RKO (cell line): Measurements from ENCODE around the gene RPTOR.

ENCODE experiments used
- DNase-seq: peaks from one replicate; pipeline ENCODE4 v3.0.0-alpha.2; 2016; ENCODE audit warnings: low spot score

The RPTOR gene

GRCh38 chr17:80962356-80963329 lies 418.0 kb downstream of the RPTOR start:
- DNase-seq: no peak

GRCh38 chr17:80963812-80964543 lies 419.3 kb downstream of the RPTOR start:
- DNase-seq: no peak

GRCh38 chr17:80964544-80964856 lies 419.9 kb downstream of the RPTOR start:
- DNase-seq: no peak

GRCh38 chr17:80964859-80965580 lies 420.4 kb downstream of the RPTOR start:
- DNase-seq: no peak

GRCh38 chr17:80965606-80966005 lies 421.0 kb downstream of the RPTOR start:
- no peak for DNase-seq

- DNase-seq: no peak
Observed at GRCh38 chr17:80967404-80967872, 422.8 kb downstream of the RPTOR start.

GRCh38 chr17:80968602-80969029 lies 424.0 kb downstream of the RPTOR start:
- DNase-seq: no peak

GRCh38 chr17:80969030-80969673 lies 424.5 kb downstream of the RPTOR start:
- no peak for DNase-seq

- DNase-seq: no peak
Observed at GRCh38 chr17:80969674-80970043, 425.0 kb downstream of the RPTOR start.

GRCh38 chr17:80970044-80970761 lies 425.6 kb downstream of the RPTOR start:
- DNase-seq: no peak

- no peak for DNase-seq
Observed at GRCh38 chr17:80970762-80971703, 426.4 kb downstream of the RPTOR start.

GRCh38 chr17:80971704-80972304 lies 427.2 kb downstream of the RPTOR start:
- no peak for DNase-seq

- DNase-seq: no peak
Observed at GRCh38 chr17:80976701-80977100, 432.1 kb downstream of the RPTOR start.

GRCh38 chr17:80977172-80977571 lies 432.5 kb downstream of the RPTOR start:
- no peak for DNase-seq

- DNase-seq: no peak
Observed at GRCh38 chr17:80978499-80979497, 434.2 kb downstream of the RPTOR start.

GRCh38 chr17:80979547-80980378 lies 435.1 kb downstream of the RPTOR start:
- no peak for DNase-seq

GRCh38 chr17:80980397-80981061 lies 435.9 kb downstream of the RPTOR start:
- DNase-seq: peak; percentile 54
